Measurements from ENCODE around the gene CRYGS. TPM values are rescaled to one million over a fixed set of nuclear protein-coding genes. Genes with fewer than 3 reads are reported as not detected.

Gene CRYGS
- polyA plus RNA-seq, 1 experiment, result 2.0 TPM

- peak within 1 kb of the TSS; percentile 94 for H3K4me3 ChIP-seq (ENCODE audit: low read depth, low read length)
- POLR2A ChIA-PET, result interaction anchor here (1.4 kb wide), 1 partner anchor 216 kb away, joined by 3 read pairs; the partner anchor contains the start of gene EIF4A2
- peak; percentile 61 for DNase-seq (ENCODE audit: low read depth, low spot score)
- H3K27ac ChIP-seq (ENCODE audit: low read depth, low read length), result peak within 1 kb of the TSS; percentile 52
- H3K9me3 ChIP-seq (ENCODE audit: control insufficient read depth, insufficient read depth, low read length), result no peaks in the 10 kb centered on the region; the same call in 1 of the 2 replicates
- no peak for TF ChIP-seq CTCF (IDR thresholded peaks at IDR 0.05; ENCODE audit: low read depth, low read length)
- CTCF ChIA-PET, result interaction anchor here (0.8 to 10.3 kb wide), 5 partner anchors 27 to 624 kb away, joined by 3 to 78 read pairs (median 4); no protein-coding TSS in a partner anchor
- H3K27me3 ChIP-seq (ENCODE audit: control insufficient read depth, insufficient read depth, low read length), result no peaks in the 10 kb centered on the region
These were observed 23.1 kb upstream of the CRYGS start, which contains the start of gene TBCCD1 for GRCh38 chr3:186567072-186567921. TBCCD1 (minus strand) TSS chr3:186567339; CDS start chr3:186564329, 3,010 bp downstream.

- CTCF ChIA-PET, result interaction anchor here (0.8 to 10.3 kb wide), 4 partner anchors 26 to 589 kb away, joined by 3 to 78 read pairs (median 4); no protein-coding TSS in a partner anchor
- Histone ChIP-seq H3K27ac (ENCODE audit: low read depth, low read length) (no peak overlapping the region), H3K9me3 (ENCODE audit: control insufficient read depth, insufficient read depth, low read length) (no peaks in the 10 kb centered on the region; the same call in 1 of the 2 replicates), H3K27me3 (ENCODE audit: control insufficient read depth, insufficient read depth, low read length) (no peaks in the 10 kb centered on the region), H3K4me3 (ENCODE audit: low read depth, low read length) (peak overlapping the region; percentile 94)
- no peak for TF ChIP-seq CTCF (IDR thresholded peaks at IDR 0.05; ENCODE audit: low read depth, low read length)
- POLR2A ChIA-PET, result interaction anchor here (1.4 kb wide), 1 partner anchor 216 kb away, joined by 3 read pairs; the partner anchor contains the start of gene EIF4A2
- no peak for DNase-seq (ENCODE audit: low read depth, low spot score)
These were observed 22.5 kb upstream of the CRYGS start for GRCh38 chr3:186566772-186567071.

GRCh38 chr3:186564586-186564985 lies 20.4 kb upstream of the CRYGS start:
- ChIA-PET CTCF (interaction anchor here (0.7 to 3.0 kb wide), 4 partner anchors 24 to 621 kb away, joined by 3 to 10 read pairs (median 4); no protein-coding TSS in a partner anchor), POLR2A (no interaction called here)
- no peaks in the 10 kb centered on the region for H3K9me3 ChIP-seq (ENCODE audit: control insufficient read depth, insufficient read depth, low read length)
- no peak for DNase-seq (ENCODE audit: low read depth, low spot score)
- no peaks in the 10 kb centered on the region for H3K27me3 ChIP-seq (ENCODE audit: control insufficient read depth, insufficient read depth, low read length)
- H3K4me3 ChIP-seq (ENCODE audit: low read depth, low read length), result no peak overlapping the region
- no peak for TF ChIP-seq CTCF (IDR thresholded peaks at IDR 0.05; ENCODE audit: low read depth, low read length)
- no peak overlapping the region for H3K27ac ChIP-seq (ENCODE audit: low read depth, low read length)

GRCh38 chr3:186552408-186553031 lies 8.3 kb upstream of the CRYGS start:
- H3K9me3 ChIP-seq (ENCODE audit: control insufficient read depth, insufficient read depth, low read length), result no peaks in the 10 kb centered on the region
- ChIA-PET CTCF (interaction anchor here (5.0 kb wide), 1 partner anchor 13 kb away, joined by 33 read pairs; no protein-coding TSS in a partner anchor), POLR2A (no interaction called here)
- no peak overlapping the region for H3K27ac ChIP-seq (ENCODE audit: low read depth, low read length)
- DNase-seq (ENCODE audit: low read depth, low spot score), result no peak
- no peak for TF ChIP-seq CTCF (IDR thresholded peaks at IDR 0.05; ENCODE audit: low read depth, low read length)
- no peak overlapping the region for H3K4me3 ChIP-seq (ENCODE audit: low read depth, low read length)
- no peaks in the 10 kb centered on the region for H3K27me3 ChIP-seq (ENCODE audit: control insufficient read depth, insufficient read depth, low read length)
